Mesenchymal stem cell (in vitro differentiated cells and primary cell): ENCODE results near the gene PPP1CB.

ENCODE experiments used
- DNase-seq: peaks from one replicate; pipeline ENCODE4 v3.0.0-alpha.2; 2013
- H2AFZ ChIP-seq: one replicate; pipeline ENCODE4 v1.6.1; 2013; ENCODE audit warnings: low read depth, mild to moderate bottlenecking, control low read depth, inconsistent platforms, low read length, moderate library complexity
- H2AK5ac ChIP-seq: 2 replicates; pipeline ENCODE4 v1.6.1; 2013; ENCODE audit warnings: low read length, moderate library complexity, mild to moderate bottlenecking, inconsistent platforms; ENCODE audit not compliant: severe bottlenecking
- H2BK120ac ChIP-seq: one replicate; pipeline ENCODE4 v1.6.1; 2013; ENCODE audit warnings: low read depth, mild to moderate bottlenecking, inconsistent platforms, low read length, moderate library complexity
- H2BK12ac ChIP-seq, 2 experiments: one replicate each; pipeline ENCODE4 v1.6.1; 2013; ENCODE audit warnings: inconsistent platforms in 2 of 2, low read length in 2 of 2, mild to moderate bottlenecking in 2 of 2, moderate library complexity in 2 of 2, control low read depth in 1 of 2
- H2BK15ac ChIP-seq: one replicate; pipeline ENCODE4 v1.6.1; 2013; ENCODE audit warnings: mild to moderate bottlenecking, low read depth, inconsistent platforms; ENCODE audit not compliant: poor library complexity, severe bottlenecking
- H2BK5ac ChIP-seq: 2 replicates; pipeline ENCODE4 v1.6.1; 2013; ENCODE audit warnings: low read depth, mild to moderate bottlenecking, low read length, control low read depth, inconsistent platforms; ENCODE audit not compliant: poor library complexity, severe bottlenecking
- H3K14ac ChIP-seq, 2 experiments: one replicate each; pipeline ENCODE4 v1.6.1; 2013; ENCODE audit warnings: inconsistent platforms in 2 of 2, low read length in 2 of 2, control low read depth in 1 of 2, mild to moderate bottlenecking in 1 of 2, moderate library complexity in 1 of 2
- H3K18ac ChIP-seq, 2 experiments: one replicate each; pipeline ENCODE4 v1.6.1; 2013; ENCODE audit warnings: inconsistent platforms in 2 of 2, low read length in 2 of 2, control low read depth in 1 of 2, low read depth in 1 of 2, mild to moderate bottlenecking in 1 of 2
- H3K23ac ChIP-seq, 2 experiments: one replicate each; pipeline ENCODE4 v1.6.1; 2013; ENCODE audit warnings: inconsistent platforms in 2 of 2, low read length in 2 of 2, mild to moderate bottlenecking in 2 of 2, moderate library complexity in 2 of 2, control low read depth in 1 of 2
- H3K27ac ChIP-seq: 2 replicates; pipeline ENCODE4 v1.5.1; 2013; ENCODE audit warnings: mild to moderate bottlenecking, moderate library complexity, low read length, control low read depth, inconsistent platforms; ENCODE audit not compliant: poor library complexity, severe bottlenecking
- H3K27me3 ChIP-seq, 2 experiments: 2 replicates each; pipeline versions ENCODE4 v1.6.1 to v1.7.0; 2013; ENCODE audit warnings: low read length in 2 of 2, mild to moderate bottlenecking in 2 of 2, moderate library complexity in 2 of 2, control low read depth in 1 of 2, inconsistent platforms in 1 of 2; ENCODE audit not compliant: control insufficient read depth in 1 of 2, insufficient read depth in 1 of 2
- H3K36me3 ChIP-seq, 2 experiments: 2 replicates each; pipeline versions ENCODE4 v1.6.1 to v1.7.0; 2013; ENCODE audit warnings: low read length in 2 of 2, control low read depth in 1 of 2, inconsistent platforms in 1 of 2, low read depth in 1 of 2, mild to moderate bottlenecking in 1 of 2; ENCODE audit not compliant: insufficient read depth in 2 of 2, control insufficient read depth in 1 of 2
- H3K4ac ChIP-seq, 2 experiments: one replicate each; pipeline ENCODE4 v1.6.1; 2013; ENCODE audit warnings: inconsistent platforms in 2 of 2, low read length in 2 of 2, mild to moderate bottlenecking in 2 of 2, moderate library complexity in 2 of 2, control low read depth in 1 of 2, low read depth in 1 of 2
- H3K4me1 ChIP-seq: 2 replicates; pipeline ENCODE4 v1.6.1; 2013; ENCODE audit warnings: low read depth, low read length, control low read depth; ENCODE audit not compliant: control insufficient read depth, insufficient read depth
- H3K4me2 ChIP-seq: 2 replicates; pipeline ENCODE4 v1.6.1; 2013; ENCODE audit warnings: low read length, mild to moderate bottlenecking, inconsistent platforms; ENCODE audit not compliant: poor library complexity, severe bottlenecking
- H3K4me3 ChIP-seq, 2 experiments: 2 replicates each; pipeline versions ENCODE4 v1.5.1 to v1.7.0; 2013; ENCODE audit warnings: low read length in 2 of 2, mild to moderate bottlenecking in 2 of 2, control low read depth in 1 of 2, low read depth in 1 of 2; ENCODE audit not compliant: insufficient read depth in 1 of 2
- H3K79me1 ChIP-seq: replicated peaks from 2 replicates; pipeline ENCODE4 v1.6.1; 2013; ENCODE audit warnings: mild to moderate bottlenecking, control low read depth, low read length, inconsistent platforms; ENCODE audit not compliant: poor library complexity, severe bottlenecking
- H3K9ac ChIP-seq: 2 replicates; pipeline ENCODE4 v1.7.0; 2013; ENCODE audit warnings: mild to moderate bottlenecking, low read length, moderate library complexity
- H3K9me3 ChIP-seq: 2 replicates; pipeline ENCODE4 v1.7.0; 2013; ENCODE audit warnings: mild to moderate bottlenecking, low read length; ENCODE audit not compliant: control insufficient read depth
- H4K8ac ChIP-seq: one replicate; pipeline ENCODE4 v1.6.1; 2013; ENCODE audit warnings: inconsistent platforms, mild to moderate bottlenecking, low read length, moderate library complexity
- H4K91ac ChIP-seq: one replicate; pipeline ENCODE4 v1.6.1; 2013; ENCODE audit warnings: mild to moderate bottlenecking, low read length, inconsistent platforms
- WGBS: methylation state at CpG from one replicate; pipeline ENCODE4 v1.1.7; 2013; ENCODE audit warnings: mixed read lengths; 5-methylcytosine and 5-hydroxymethylcytosine counted together

The PPP1CB gene

DNA sequence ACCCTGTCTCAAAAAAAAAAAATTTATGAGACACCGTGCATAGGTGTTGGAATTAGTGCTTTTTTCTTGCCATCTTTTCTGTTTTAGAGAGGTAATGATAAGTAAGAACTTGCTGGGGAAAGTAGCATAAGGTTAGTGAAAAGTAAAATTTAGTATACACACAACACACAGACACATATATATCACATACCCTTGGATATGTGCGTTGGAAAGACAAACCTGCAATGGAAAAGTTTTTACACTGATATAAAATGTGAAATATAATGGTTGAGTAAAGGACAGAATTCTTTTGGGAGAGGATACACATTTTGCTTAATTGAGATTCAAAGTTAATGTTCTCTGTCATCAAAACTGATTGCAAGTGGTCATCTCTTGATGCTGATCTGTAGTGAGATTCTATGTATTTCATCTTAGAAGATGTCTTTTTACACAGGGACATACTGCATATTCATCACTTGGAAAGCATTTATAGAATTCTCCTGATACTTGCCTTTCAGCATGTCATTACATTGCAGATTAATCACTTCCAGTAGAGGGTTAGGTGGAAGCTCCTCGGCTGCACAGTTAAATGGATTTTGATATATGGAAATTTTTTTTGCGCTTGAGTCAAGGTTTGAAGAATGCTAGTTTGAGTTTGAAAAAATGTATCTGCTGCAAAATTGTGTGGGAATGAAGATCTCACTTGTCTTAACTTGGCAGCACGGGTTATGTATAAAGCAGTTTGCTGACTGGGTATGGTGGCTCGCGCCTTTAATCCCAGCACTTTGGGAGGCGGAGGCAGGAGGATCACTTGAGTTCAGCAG is 13.5 kb downstream of the PPP1CB start:
- no peak overlapping the region for H2BK120ac ChIP-seq
- WGBS = 88% methylated on average over 8 of the region's 8 CpGs
- DNase-seq = no peak

DNA sequence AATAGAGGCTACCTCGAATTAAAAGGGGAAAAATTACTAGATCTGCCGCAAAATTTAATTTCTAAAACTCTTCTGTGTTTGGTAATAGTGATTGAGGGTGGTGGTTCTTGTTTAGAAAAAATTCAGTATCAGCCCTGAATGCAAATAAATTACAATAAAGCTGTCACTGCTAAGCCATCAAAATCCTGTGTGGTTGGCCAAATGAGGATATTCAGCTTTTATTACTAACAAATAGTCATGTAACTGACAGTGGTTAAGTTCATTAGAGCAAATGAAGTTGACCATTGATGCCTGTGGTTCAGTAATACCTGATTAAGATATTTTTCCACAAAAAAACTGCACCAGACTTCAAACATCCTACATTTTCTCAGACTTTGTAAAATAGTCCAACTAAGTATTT is 14.4 kb downstream of the PPP1CB start:
- Histone ChIP-seq H3K27me3 (no peaks in the 10 kb centered on the region), H3K4ac (no peak overlapping the region), H2AFZ (no peak overlapping the region), H2BK12ac (no peak overlapping the region), H4K8ac (no peak overlapping the region), H3K4me3 (no peak overlapping the region), H2AK5ac (no peak overlapping the region), H3K9me3 (no peaks in the 10 kb centered on the region), H3K27ac (no peak overlapping the region), H3K4me1 (peaks cover 7% of the 10 kb centered on the region), H2BK5ac (no peak overlapping the region), H3K9ac (no peak overlapping the region), H3K36me3 (peaks cover under 1 to 7% of the 10 kb centered on the region in 2 experiments), H3K4me2 (no peak overlapping the region), H2BK15ac (no peak overlapping the region), H3K14ac (no peak overlapping the region), H4K91ac (no peak overlapping the region), H2BK120ac (no peak overlapping the region), H3K18ac (no peak overlapping the region), H3K23ac (no peak overlapping the region), H3K79me1 (no peaks in the 10 kb centered on the region)
- WGBS = 100% methylated on average over 2 of the region's 2 CpGs
- no peak for DNase-seq

More for the DNA sequence above, 13.5 kb downstream of the PPP1CB start:
- Histone ChIP-seq H3K9me3 (no peaks in the 10 kb centered on the region), H3K4me1 (peaks cover 7% of the 10 kb centered on the region), H3K18ac (no peak overlapping the region), H3K27me3 (no peaks in the 10 kb centered on the region), H3K4me2 (no peak overlapping the region), H3K4me3 (no peak overlapping the region), H2AFZ (no peak overlapping the region), H4K8ac (no peak overlapping the region), H2BK5ac (no peak overlapping the region), H3K4ac (no peak overlapping the region), H3K14ac (no peak overlapping the region), H3K79me1 (no peaks in the 10 kb centered on the region), H4K91ac (no peak overlapping the region), H2BK12ac (no peak overlapping the region), H2AK5ac (no peak overlapping the region), H3K36me3 (peaks cover 3 to 16% of the 10 kb centered on the region in 2 experiments), H2BK15ac (no peak overlapping the region), H3K9ac (no peak overlapping the region), H3K23ac (no peak overlapping the region), H3K27ac (no peak overlapping the region)

DNA sequence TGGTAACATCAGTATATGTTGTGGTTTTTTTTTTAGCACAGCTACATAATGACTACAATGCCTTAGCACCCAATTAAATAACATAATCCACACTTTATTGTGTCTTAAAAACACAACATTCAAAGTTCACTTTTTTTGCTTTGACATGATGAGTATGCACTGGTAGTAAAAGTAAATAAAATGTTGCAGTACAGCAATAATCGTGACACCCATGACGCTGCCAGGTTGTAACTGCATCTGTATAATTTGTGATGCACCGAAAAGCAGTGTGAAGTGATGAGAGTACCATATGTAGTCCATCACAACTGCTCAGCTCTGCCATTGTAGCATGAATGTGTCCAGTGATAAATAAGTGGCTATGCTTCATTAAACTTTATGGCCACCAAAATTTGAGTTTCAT is 15.7 kb downstream of the PPP1CB start:
- no peak overlapping the region for H2BK5ac ChIP-seq

DNA sequence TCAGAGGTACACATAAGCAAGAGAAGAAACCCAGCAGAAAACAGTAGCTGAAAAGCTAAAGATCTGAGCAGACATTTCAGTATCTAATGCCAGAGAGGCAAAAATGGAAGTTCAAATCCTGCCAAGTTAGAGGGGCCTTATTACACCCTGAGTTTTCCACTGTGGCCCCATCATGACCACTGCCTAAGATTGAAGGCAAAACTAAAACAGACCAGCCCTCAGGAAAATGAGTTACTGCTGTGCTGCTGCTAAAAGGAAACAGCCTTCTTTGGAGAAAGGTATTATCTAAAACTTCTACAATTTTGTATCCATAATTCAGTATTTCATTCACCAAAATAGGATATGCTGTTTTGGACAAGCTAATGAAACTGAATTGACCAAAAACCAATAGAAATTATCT is 16.8 kb downstream of the PPP1CB start:
- H3K27me3 ChIP-seq = no peaks in the 10 kb centered on the region

More for the DNA sequence above, 15.7 kb downstream of the PPP1CB start:
- H3K4ac ChIP-seq = no peak overlapping the region
- DNase-seq = no peak
- H3K27ac ChIP-seq = no peak overlapping the region
- no peaks in the 10 kb centered on the region for H3K9me3 ChIP-seq
- H2BK120ac ChIP-seq = no peak overlapping the region
- H3K4me3 ChIP-seq = no peak overlapping the region
- H3K36me3 ChIP-seq = no peaks in the 10 kb centered on the region
- H2AFZ ChIP-seq = no peak overlapping the region
- no peak overlapping the region for H2BK15ac ChIP-seq
- 97% methylated on average over 3 of the region's 3 CpGs for WGBS
- no peak overlapping the region for H4K91ac ChIP-seq
- H2BK12ac ChIP-seq = no peak overlapping the region
- no peak overlapping the region for H3K23ac ChIP-seq
- no peak overlapping the region for H3K9ac ChIP-seq
- H2AK5ac ChIP-seq = no peak overlapping the region
- H4K8ac ChIP-seq = no peak overlapping the region
- no peaks in the 10 kb centered on the region for H3K27me3 ChIP-seq
- no peak overlapping the region for H3K18ac ChIP-seq
- H3K4me2 ChIP-seq = no peak overlapping the region
- H3K4me1 ChIP-seq = peaks cover 7% of the 10 kb centered on the region
- no peaks in the 10 kb centered on the region for H3K79me1 ChIP-seq
- no peak overlapping the region for H3K14ac ChIP-seq

More for the DNA sequence above, 16.8 kb downstream of the PPP1CB start:
- no peak overlapping the region for H3K4ac ChIP-seq
- H3K4me2 ChIP-seq = no peak overlapping the region
- H3K18ac ChIP-seq = no peak overlapping the region
- no peak overlapping the region for H3K27ac ChIP-seq
- no peaks in the 10 kb centered on the region for H3K79me1 ChIP-seq
- H3K9ac ChIP-seq = no peak overlapping the region
- no peak overlapping the region for H2AFZ ChIP-seq
- no peak overlapping the region for H4K91ac ChIP-seq
- H3K4me1 ChIP-seq = peaks cover 7% of the 10 kb centered on the region
- H2BK120ac ChIP-seq = no peak overlapping the region
- H3K14ac ChIP-seq = no peak overlapping the region
- no peak overlapping the region for H3K23ac ChIP-seq
- DNase-seq = no peak
- no peak overlapping the region for H2BK5ac ChIP-seq
- H3K9me3 ChIP-seq = no peaks in the 10 kb centered on the region
- H2AK5ac ChIP-seq = no peak overlapping the region
- no peak overlapping the region for H2BK15ac ChIP-seq
- H2BK12ac ChIP-seq = no peak overlapping the region
- no peak overlapping the region for H4K8ac ChIP-seq
- H3K36me3 ChIP-seq = no peaks in the 10 kb centered on the region
- no peak overlapping the region for H3K4me3 ChIP-seq
